K562 (cell line): ENCODE measurements around the gene ENTREP1. TPM values are rescaled to one million over a fixed set of nuclear protein-coding genes. Genes with fewer than 3 reads are reported as not detected.

Experiments used
- ATAC-seq: fragments of 200-7000 bp; cut with Tn5 transposase; 3 replicates; pipeline ENCODE4 v1.9.1; 2020; ENCODE audit warnings: moderate library complexity
- BruUV-seq: library from RNA; stranded (reverse); fragments of 400-500 nt; replicated peaks from 2 replicates; lab custom pipeline; 2021; lab: Mats Ljungman, UMichigan
- CTCF ChIA-PET: fragments of 300-600 bp; formaldehyde crosslinking; extraction: SDS; loops from one replicate; lab custom pipeline; 2021; ENCODE audit warnings: low intra/inter-chr PET ratio; lab: Yijun Ruan, JAX
- POLR2A ChIA-PET: fragments of 300-600, 350-650 bp; sonication (Branson Sonifier 250); formaldehyde crosslinking; extraction: SDS; loops from one replicate; lab custom pipeline; 2021; ENCODE audit warnings: antibody characterized with exemption, inconsistent platforms; lab: Yijun Ruan, JAX
- DNase-seq, 4 experiments: peaks; one replicate each; pipeline versions ENCODE4 v3.0.0 to v3.0.0-alpha.2; 2011 to 2018; ENCODE audit warnings: low spot score in 3 of 4, mixed read lengths in 3 of 4; ENCODE audit errors: extremely low read depth in 1 of 4
- FAIRE-seq: peaks from 2 replicates; lab custom pipeline; 2011; peaks lifted over from hg19 to GRCh38; lab: Jason Lieb, UNC
- H2AFZ ChIP-seq: 2 replicates; pipeline ENCODE4 v1.6.0; 2011; ENCODE audit warnings: low read depth, low read length, control low read depth, inconsistent platforms
- H3K27ac ChIP-seq: fragments of 200-600 bp; 3 replicates; pipeline ENCODE4 v1.8.0; 2011; ENCODE audit warnings: low read depth, mild to moderate bottlenecking, control low read depth, inconsistent platforms, low read length, moderate library complexity, mixed read lengths; ENCODE audit errors: extremely low read depth
- H3K27me3 ChIP-seq, 2 experiments: fragments of 300-600 bp in 1 of 2; 2 replicates in 1 of 2; 3 replicates in 1 of 2; pipeline versions ENCODE4 v1.6.0 to v1.8.0; 2011; ENCODE audit warnings: inconsistent platforms in 2 of 2, low read length in 2 of 2, mild to moderate bottlenecking in 1 of 2, mixed read lengths in 1 of 2, moderate library complexity in 1 of 2; ENCODE audit not compliant: control insufficient read depth in 2 of 2, insufficient read depth in 2 of 2
- H3K36me3 ChIP-seq: fragments of 300-600 bp; 3 replicates; pipeline ENCODE4 v1.8.0; 2011; ENCODE audit warnings: mild to moderate bottlenecking, low read length, inconsistent platforms; ENCODE audit not compliant: control insufficient read depth, insufficient read depth
- H3K4me1 ChIP-seq, 2 experiments: fragments of 200-600 bp in 1 of 2; replicated peaks in 1 of 2; 2 replicates in 1 of 2; 3 replicates in 1 of 2; pipeline versions ENCODE4 v1.5.1 to v1.8.0; 2011; ENCODE audit warnings: inconsistent platforms in 2 of 2, low read length in 2 of 2, mild to moderate bottlenecking in 1 of 2, mixed read lengths in 1 of 2, moderate library complexity in 1 of 2; ENCODE audit not compliant: control insufficient read depth in 2 of 2, insufficient read depth in 2 of 2
- H3K4me2 ChIP-seq: 2 replicates; pipeline ENCODE4 v1.6.1; 2011; ENCODE audit warnings: low read length, control low read depth, inconsistent platforms, mixed read lengths; ENCODE audit not compliant: insufficient read depth
- H3K4me3 ChIP-seq: fragments of 200-600 bp; sonication (generic), shearing (Covaris generic); 2 replicates; pipeline ENCODE4 v1.5.1; 2016; ENCODE audit warnings: control low read depth, inconsistent platforms
- H3K79me2 ChIP-seq: fragments of 200-600 bp; 3 replicates; pipeline ENCODE4 v1.8.0; 2011; ENCODE audit warnings: low read length, inconsistent platforms; ENCODE audit not compliant: control insufficient read depth, insufficient read depth
- H3K9ac ChIP-seq, 2 experiments: 2 replicates each; pipeline versions ENCODE4 v1.6.0 to v1.6.1; 2011; ENCODE audit warnings: low read depth in 2 of 2, low read length in 2 of 2, control low read depth in 1 of 2, inconsistent platforms in 1 of 2, mild to moderate bottlenecking in 1 of 2, mixed read lengths in 1 of 2; ENCODE audit not compliant: insufficient read depth in 1 of 2
- H3K9me1 ChIP-seq: one replicate; pipeline ENCODE4 v1.6.0; 2011; ENCODE audit warnings: inconsistent platforms, mild to moderate bottlenecking, low read length, moderate library complexity; ENCODE audit not compliant: control insufficient read depth, insufficient read depth
- H3K9me3 ChIP-seq: replicated peaks from 2 replicates; pipeline ENCODE4 v1.5.1; 2011; ENCODE audit warnings: low read depth, low read length, inconsistent platforms; ENCODE audit not compliant: control insufficient read depth, insufficient read depth
- H4K20me1 ChIP-seq: replicated peaks from 2 replicates; pipeline ENCODE4 v1.6.1; 2011; ENCODE audit warnings: low read length, inconsistent platforms, mixed read lengths; ENCODE audit not compliant: control insufficient read depth, insufficient read depth
- CREBBP ChIP-seq: IDR thresholded peaks from one replicate; pipeline ENCODE4 v1.6.1; 2012; ENCODE audit warnings: low read depth, mild to moderate bottlenecking, control low read depth, inconsistent platforms, low read length
- ESRRA ChIP-seq: fragments of 450-650 bp; IDR thresholded peaks from 2 replicates; pipeline ENCODE4 v1.6.1; 2014; ENCODE audit warnings: low read depth, mild to moderate bottlenecking, moderate library complexity, borderline replicate concordance
- ETV5 ChIP-seq: sonication (generic); formaldehyde crosslinking; IDR thresholded peaks from 2 replicates; pipeline ENCODE4 v1.4.0; 2020; ENCODE audit warnings: low read depth, mild to moderate bottlenecking, missing genetic modification reagents
- GTF2F1 ChIP-seq: IDR thresholded peaks from 2 replicates; pipeline ENCODE4 v1.6.1; 2011; ENCODE audit warnings: low read depth, low read length, improper control_type of control experiment
- KAT2B ChIP-seq: IDR thresholded peaks from one replicate; pipeline ENCODE4 v1.6.1; 2012; ENCODE audit warnings: low read depth, mild to moderate bottlenecking, control low read depth, inconsistent platforms, low read length, moderate library complexity
- MTA2 ChIP-seq: fragments of 450-650 bp; IDR thresholded peaks from 2 replicates; pipeline ENCODE4 v1.6.1; 2016; ENCODE audit warnings: low read depth
- PTTG1 ChIP-seq: fragments of 450-650 bp; IDR thresholded peaks from 2 replicates; pipeline ENCODE4 v1.6.1; 2016; ENCODE audit warnings: low read depth, mild to moderate bottlenecking, missing genetic modification characterization, missing compliant biosample characterization
- RBM22 ChIP-seq: fragments of 200-400 bp; formaldehyde crosslinking; IDR thresholded peaks from 2 replicates; pipeline ENCODE4 v1.6.1; 2018; ENCODE audit warnings: low read length, low read depth; ENCODE audit not compliant: poor library complexity, severe bottlenecking
- SMARCC2 ChIP-seq: fragments of 450-650 bp; IDR thresholded peaks from 2 replicates; pipeline ENCODE4 v1.6.1; 2017; ENCODE audit warnings: antibody characterized with exemption, moderate library complexity, mild to moderate bottlenecking, low read depth
- ZKSCAN1 ChIP-seq: fragments of 150-350 bp; IDR thresholded peaks from 2 replicates; pipeline ENCODE4 v1.6.1; 2016; ENCODE audit warnings: low read depth, low read length
- WGBS: fragments of 100-300 bp; shearing (Covaris generic); methylation state at CpG from one replicate; pipeline ENCODE4 v1.1.6; 2016; ENCODE audit warnings: low coverage, mixed read lengths; ENCODE audit not compliant: insufficient coverage; ENCODE audit errors: missing lambda C conversion rate; 5-methylcytosine and 5-hydroxymethylcytosine counted together
- in situ Hi-C: fragments of 300-500 bp; cut with MboI; formaldehyde crosslinking; loops from 4 replicates; pipeline ENCODE4 v1.15.0; 2018; ENCODE audit warnings: inconsistent platforms, mixed read lengths
- intact Hi-C: fragments of 100-400 bp; cut with micrococcal nuclease; formaldehyde crosslinking; loops from 2 replicates; pipeline ENCODE4 v1.14.2; 2022
- polyA plus RNA-seq, 8 experiments: library from polyadenylated mRNA; depleted of rRNA in 4 of 8; stranded (reverse) in 5 of 8; unstranded in 3 of 8; fragments of >200 nt; fragmentation: Nextera tagmentation in 2 of 8; fragmentation: Illumina TruSeq in 1 of 8; extraction: Ambion mirVana in 2 of 8; extraction: Trizol in 1 of 8; gene quantifications; 2 replicates each; pipeline versions ENCODE4 v1.2.1 to v1.2.3, GENCODE V29; 2011 to 2014; ENCODE audit warnings: inconsistent platforms in 1 of 8, missing spikeins in 1 of 8
- total RNA-seq, 7 experiments: library from RNA; depleted of rRNA in 6 of 7; stranded (reverse); fragments of >200 nt in 6 of 7; fragmentation: Illumina TruSeq in 2 of 7; extraction: Trizol in 2 of 7; gene quantifications; 2 replicates each; pipeline versions ENCODE4 v1.2.1 to v1.2.3, GENCODE V29; 2011 to 2021; ENCODE audit warnings: low replicate concordance in 1 of 7
- TF ChIP-seq, protein P1 (sequence below): fragments of 250-450 bp; sonication (Bioruptor Pico); IDR thresholded peaks from 2 replicates; pipeline ENCODE4 v1.4.0; 2020; ENCODE audit warnings: mild to moderate bottlenecking
- TF ChIP-seq, protein P2 (sequence below): fragments of 450-650 bp; formaldehyde crosslinking; IDR thresholded peaks from 2 replicates; pipeline ENCODE4 v1.4.0; 2022; ENCODE audit warnings: missing genetic modification characterization

ENTREP1 gene
- total and polyA plus RNA-seq, 9 of the 15 experiments (the other 6 are each of a cell fraction or from before 2014, with no cell fraction given): not detected

- TF ChIP-seq GTF2F1: no peak
- no peak for TF ChIP-seq KAT2B
- TF ChIP-seq, all 486 proteins: peak for 0
Observed at GRCh38 chr9:69397384-69398214, 72.6 kb downstream of the ENTREP1 start (continued).

DNA sequence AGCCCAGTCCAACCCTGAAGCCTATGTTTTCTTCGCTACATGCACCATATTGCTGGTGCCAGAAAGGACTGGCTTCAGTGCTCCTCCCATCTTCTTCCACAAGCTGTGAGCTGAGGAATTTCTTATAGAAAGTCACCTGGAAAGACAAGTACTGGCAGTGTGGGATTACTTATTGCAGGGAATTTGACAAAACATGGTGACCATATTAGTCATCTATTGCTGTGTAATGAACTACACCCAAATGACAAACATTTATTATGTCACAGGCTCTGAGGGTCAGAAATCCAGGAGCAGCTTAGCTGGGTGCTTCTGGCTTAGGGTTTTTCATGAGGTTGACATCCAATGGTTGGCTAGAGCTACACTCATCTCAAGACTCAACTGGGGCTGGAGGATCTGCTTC lies 75.5 kb downstream of the ENTREP1 start:
- no peaks in the 10 kb centered on the region for H3K9me1 ChIP-seq
- no peak for DNase-seq
- no peaks in the 10 kb centered on the region for H3K27me3 ChIP-seq
- intact Hi-C loops (no loop called here), in situ Hi-C loops (no loop called here)
- ATAC-seq: no peak
- H3K9me3 ChIP-seq: no peaks in the 10 kb centered on the region
- TF ChIP-seq RBM22 (no peak), SMARCC2 (no peak), MTA2 (no peak), ETV5 (no peak), ESRRA (no peak), CREBBP (no peak), PTTG1 (tag) (no peak), ZKSCAN1 (no peak)
- TF ChIP-seq, protein P1, sequence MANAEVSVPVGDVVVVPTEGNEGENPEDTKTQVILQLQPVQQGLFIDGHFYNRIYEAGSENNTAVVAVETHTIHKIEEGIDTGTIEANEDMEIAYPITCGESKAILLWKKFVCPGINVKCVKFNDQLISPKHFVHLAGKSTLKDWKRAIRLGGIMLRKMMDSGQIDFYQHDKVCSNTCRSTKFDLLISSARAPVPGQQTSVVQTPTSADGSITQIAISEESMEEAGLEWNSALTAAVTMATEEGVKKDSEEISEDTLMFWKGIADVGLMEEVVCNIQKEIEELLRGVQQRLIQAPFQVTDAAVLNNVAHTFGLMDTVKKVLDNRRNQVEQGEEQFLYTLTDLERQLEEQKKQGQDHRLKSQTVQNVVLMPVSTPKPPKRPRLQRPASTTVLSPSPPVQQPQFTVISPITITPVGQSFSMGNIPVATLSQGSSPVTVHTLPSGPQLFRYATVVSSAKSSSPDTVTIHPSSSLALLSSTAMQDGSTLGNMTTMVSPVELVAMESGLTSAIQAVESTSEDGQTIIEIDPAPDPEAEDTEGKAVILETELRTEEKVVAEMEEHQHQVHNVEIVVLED (CRISPR knock-in tag): no peak
- TF ChIP-seq, protein P2, sequence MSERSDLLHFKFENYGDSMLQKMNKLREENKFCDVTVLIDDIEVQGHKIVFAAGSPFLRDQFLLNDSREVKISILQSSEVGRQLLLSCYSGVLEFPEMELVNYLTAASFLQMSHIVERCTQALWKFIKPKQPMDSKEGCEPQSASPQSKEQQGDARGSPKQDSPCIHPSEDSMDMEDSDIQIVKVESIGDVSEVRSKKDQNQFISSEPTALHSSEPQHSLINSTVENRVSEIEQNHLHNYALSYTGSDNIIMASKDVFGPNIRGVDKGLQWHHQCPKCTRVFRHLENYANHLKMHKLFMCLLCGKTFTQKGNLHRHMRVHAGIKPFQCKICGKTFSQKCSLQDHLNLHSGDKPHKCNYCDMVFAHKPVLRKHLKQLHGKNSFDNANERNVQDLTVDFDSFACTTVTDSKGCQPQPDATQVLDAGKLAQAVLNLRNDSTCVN (CRISPR knock-in tag): no peak
- H3K9ac ChIP-seq: no peak overlapping the region
- no peak overlapping the region for H3K4me3 ChIP-seq
- H3K79me2 ChIP-seq: no peaks in the 10 kb centered on the region
- H3K4me1 ChIP-seq: no peaks in the 10 kb centered on the region; a peak in 1 of 5 replicates
- H4K20me1 ChIP-seq: no peaks in the 10 kb centered on the region
- ChIA-PET CTCF (no interaction called here), POLR2A (interaction anchor here (0.6 kb wide), 1 partner anchor 107 kb away, joined by 4 read pairs; no protein-coding TSS in a partner anchor)
- no peak overlapping the region for H3K27ac ChIP-seq
- no peak for FAIRE-seq
- H3K4me2 ChIP-seq: no peak overlapping the region
- BruUV-seq: no TSS peak
- H2AFZ ChIP-seq: no peak overlapping the region
- H3K36me3 ChIP-seq: no peaks in the 10 kb centered on the region
- WGBS: 0% methylated on average over 1 of the region's 1 CpG
